DOHH2 (cell line): ENCODE data around the gene FABP2.

ENCODE experiments used
- H3F3A ChIP-seq: fragments of 200-600 bp; sonication (generic), shearing (Covaris generic); 2 replicates; pipeline ENCODE4 v1.6.0; 2016; ENCODE audit warnings: antibody characterized with exemption, mild to moderate bottlenecking; ENCODE audit not compliant: control insufficient read depth, insufficient read depth
- H3K27ac ChIP-seq: fragments of 200-600 bp; sonication (generic); 2 replicates; pipeline ENCODE4 v1.5.1; 2014; ENCODE audit warnings: low read depth, mild to moderate bottlenecking, low read length, moderate library complexity
- H3K27me3 ChIP-seq: fragments of 200-600 bp; sonication (generic); 2 replicates; pipeline ENCODE4 v1.6.1; 2014; ENCODE audit warnings: mild to moderate bottlenecking, low read length, mixed read lengths; ENCODE audit not compliant: control insufficient read depth
- H3K36me3 ChIP-seq: fragments of 200-600 bp; sonication (generic); 2 replicates; pipeline ENCODE4 v1.6.1; 2014; ENCODE audit warnings: mild to moderate bottlenecking, low read length, moderate library complexity, mixed read lengths; ENCODE audit not compliant: control insufficient read depth
- H3K4me1 ChIP-seq: fragments of 200-600 bp; sonication (generic); 2 replicates; pipeline ENCODE4 v1.6.1; 2014; ENCODE audit warnings: mild to moderate bottlenecking, low read length, mixed read lengths; ENCODE audit not compliant: control insufficient read depth
- H3K4me2 ChIP-seq: fragments of 200-600 bp; sonication (generic); 2 replicates; pipeline ENCODE4 v1.6.0; 2014; ENCODE audit warnings: mild to moderate bottlenecking, low read length, moderate library complexity
- H3K4me3 ChIP-seq: fragments of 200-600 bp; sonication (generic); 2 replicates; pipeline ENCODE4 v1.5.1; 2014; ENCODE audit warnings: mild to moderate bottlenecking, low read length, mixed read lengths
- H3K79me2 ChIP-seq: fragments of 200-600 bp; sonication (generic); 2 replicates; pipeline ENCODE4 v1.6.1; 2014; ENCODE audit warnings: mild to moderate bottlenecking, low read length, mixed read lengths; ENCODE audit not compliant: control insufficient read depth
- H3K9me2 ChIP-seq: fragments of 200-600 bp; sonication (generic); replicated peaks from 2 replicates; pipeline ENCODE4 v1.6.1; 2014; ENCODE audit warnings: mild to moderate bottlenecking, low read length, mixed read lengths; ENCODE audit not compliant: control insufficient read depth
- H3K9me3 ChIP-seq: fragments of 200-600 bp; sonication (generic); 2 replicates; pipeline ENCODE4 v1.6.1; 2014; ENCODE audit warnings: antibody characterized with exemption, low read length, mixed read lengths; ENCODE audit not compliant: control insufficient read depth, insufficient read depth
- H4K20me1 ChIP-seq: fragments of 200-600 bp; sonication (generic); 2 replicates; pipeline ENCODE4 v1.6.0; 2014; ENCODE audit warnings: low read depth, mild to moderate bottlenecking, antibody characterized with exemption, low read length, moderate library complexity; ENCODE audit not compliant: control insufficient read depth, insufficient read depth
- EZH2phosphoT487 ChIP-seq: fragments of 200-600 bp; sonication (generic); IDR thresholded peaks from 2 replicates; pipeline ENCODE4 v1.6.1; 2017; ENCODE audit warnings: borderline replicate concordance, mild to moderate bottlenecking, antibody characterized with exemption, low read length, moderate library complexity, mixed read lengths
- TF ChIP-seq, protein P1 (sequence below): fragments of 200-600 bp; sonication (generic); IDR thresholded peaks from one replicate; pipeline ENCODE4 v1.5.1; 2014; ENCODE audit warnings: antibody characterized with exemption, mild to moderate bottlenecking, low read depth, low read length; ENCODE audit not compliant: poor library complexity, severe bottlenecking

The FABP2 gene

GRCh38 chr4:119317990-119318389 is 3.9 kb downstream of the FABP2 start:
- Histone ChIP-seq H3K27me3 (no peaks in the 10 kb centered on the region), H3K4me1 (peaks cover 3% of the 10 kb centered on the region; the same call in 1 of the 2 replicates), H3K9me3 (no peaks in the 10 kb centered on the region), H3K79me2 (no peaks in the 10 kb centered on the region), H3K4me2 (no peak overlapping the region), H4K20me1 (no peaks in the 10 kb centered on the region), H3K4me3 (no peak overlapping the region), H3K27ac (no peak overlapping the region), H3K36me3 (no peaks in the 10 kb centered on the region), H3K9me2 (no peaks in the 10 kb centered on the region), H3F3A (no peaks in the 10 kb centered on the region)
- no peak for TF ChIP-seq EZH2phosphoT487
- TF ChIP-seq, protein P1, sequence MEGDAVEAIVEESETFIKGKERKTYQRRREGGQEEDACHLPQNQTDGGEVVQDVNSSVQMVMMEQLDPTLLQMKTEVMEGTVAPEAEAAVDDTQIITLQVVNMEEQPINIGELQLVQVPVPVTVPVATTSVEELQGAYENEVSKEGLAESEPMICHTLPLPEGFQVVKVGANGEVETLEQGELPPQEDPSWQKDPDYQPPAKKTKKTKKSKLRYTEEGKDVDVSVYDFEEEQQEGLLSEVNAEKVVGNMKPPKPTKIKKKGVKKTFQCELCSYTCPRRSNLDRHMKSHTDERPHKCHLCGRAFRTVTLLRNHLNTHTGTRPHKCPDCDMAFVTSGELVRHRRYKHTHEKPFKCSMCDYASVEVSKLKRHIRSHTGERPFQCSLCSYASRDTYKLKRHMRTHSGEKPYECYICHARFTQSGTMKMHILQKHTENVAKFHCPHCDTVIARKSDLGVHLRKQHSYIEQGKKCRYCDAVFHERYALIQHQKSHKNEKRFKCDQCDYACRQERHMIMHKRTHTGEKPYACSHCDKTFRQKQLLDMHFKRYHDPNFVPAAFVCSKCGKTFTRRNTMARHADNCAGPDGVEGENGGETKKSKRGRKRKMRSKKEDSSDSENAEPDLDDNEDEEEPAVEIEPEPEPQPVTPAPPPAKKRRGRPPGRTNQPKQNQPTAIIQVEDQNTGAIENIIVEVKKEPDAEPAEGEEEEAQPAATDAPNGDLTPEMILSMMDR, result no peak

GRCh38 chr4:119315036-119315435 is 6.9 kb downstream of the FABP2 start:
- Histone ChIP-seq H3K27ac (no peak overlapping the region), H3K4me2 (no peak overlapping the region), H3K9me3 (no peaks in the 10 kb centered on the region), H3K9me2 (no peaks in the 10 kb centered on the region), H3K27me3 (no peaks in the 10 kb centered on the region), H4K20me1 (no peaks in the 10 kb centered on the region), H3K4me3 (no peak overlapping the region), H3K79me2 (no peaks in the 10 kb centered on the region), H3F3A (no peaks in the 10 kb centered on the region), H3K4me1 (peaks cover 3% of the 10 kb centered on the region; the same call in 1 of the 2 replicates), H3K36me3 (no peaks in the 10 kb centered on the region)
- TF ChIP-seq, protein P1, result no peak
- no peak for TF ChIP-seq EZH2phosphoT487

- no peaks in the 10 kb centered on the region for H4K20me1 ChIP-seq
- H3F3A ChIP-seq, result no peaks in the 10 kb centered on the region
- H3K4me2 ChIP-seq, result no peak overlapping the region
- H3K36me3 ChIP-seq, result no peaks in the 10 kb centered on the region
- no peak overlapping the region for H3K27ac ChIP-seq
- H3K4me3 ChIP-seq, result no peak overlapping the region
- TF ChIP-seq, protein P1, result peak; percentile 57
- no peak for TF ChIP-seq EZH2phosphoT487
- no peaks in the 10 kb centered on the region for H3K27me3 ChIP-seq
- no peaks in the 10 kb centered on the region for H3K79me2 ChIP-seq
- H3K4me1 ChIP-seq, result peaks cover 3% of the 10 kb centered on the region; the same call in 1 of the 2 replicates
- no peaks in the 10 kb centered on the region for H3K9me3 ChIP-seq
- no peaks in the 10 kb centered on the region for H3K9me2 ChIP-seq
Observed at GRCh38 chr4:119314356-119314755, 7.6 kb downstream of the FABP2 start.

- Histone ChIP-seq H3K79me2 (no peaks in the 10 kb centered on the region), H3K9me2 (no peaks in the 10 kb centered on the region), H4K20me1 (no peaks in the 10 kb centered on the region), H3K36me3 (no peaks in the 10 kb centered on the region), H3K27ac (no peak overlapping the region), H3K27me3 (no peaks in the 10 kb centered on the region), H3K4me2 (no peak overlapping the region), H3K9me3 (no peaks in the 10 kb centered on the region), H3F3A (no peaks in the 10 kb centered on the region), H3K4me3 (no peak overlapping the region), H3K4me1 (peaks cover 3% of the 10 kb centered on the region; the same call in 1 of the 2 replicates)
- no peak for TF ChIP-seq EZH2phosphoT487
- TF ChIP-seq, protein P1, result no peak
Observed at GRCh38 chr4:119313237-119313636, 8.7 kb downstream of the FABP2 start.
